Esophagus (tissue), 2 donors: ENCODE measurements around the gene RHD. TPM values are rescaled to one million over a fixed set of nuclear protein-coding genes. Genes with fewer than 3 reads are reported as not detected.

Experiments
- H3K27ac ChIP-seq, 2 donors: one replicate each; pipeline ENCODE4 v1.5.1; 2013; ENCODE audit warnings: low read depth in 2 of 2, mild to moderate bottlenecking in 2 of 2, inconsistent platforms in 1 of 2, low read length in 1 of 2, moderate library complexity in 1 of 2
- H3K27me3 ChIP-seq, 2 donors: one replicate each; pipeline ENCODE4 v1.6.1; 2013; ENCODE audit warnings: low read length in 2 of 2, control low read depth in 1 of 2, mild to moderate bottlenecking in 1 of 2; ENCODE audit not compliant: insufficient read depth in 2 of 2, control insufficient read depth in 1 of 2
- H3K36me3 ChIP-seq, 2 donors: one replicate each; pipeline ENCODE4 v1.6.1; 2013; ENCODE audit warnings: low read length in 1 of 2; ENCODE audit not compliant: control insufficient read depth in 2 of 2, insufficient read depth in 2 of 2
- H3K4me1 ChIP-seq, 2 donors: one replicate each; pipeline ENCODE4 v1.6.1; 2013; ENCODE audit warnings: low read length in 1 of 2; ENCODE audit not compliant: control insufficient read depth in 2 of 2, insufficient read depth in 2 of 2
- H3K4me3 ChIP-seq, 2 donors: one replicate each; pipeline ENCODE4 v1.5.1; 2013; ENCODE audit warnings: low read length in 2 of 2, mild to moderate bottlenecking in 2 of 2, low read depth in 1 of 2, moderate library complexity in 1 of 2
- H3K9me3 ChIP-seq, 2 donors: one replicate each; pipeline ENCODE4 v1.6.1; 2013; ENCODE audit warnings: mild to moderate bottlenecking in 2 of 2, low read depth in 1 of 2, low read length in 1 of 2, moderate library complexity in 1 of 2; ENCODE audit not compliant: control insufficient read depth in 2 of 2, insufficient read depth in 1 of 2
- WGBS, 2 donors: extraction: QIAGEN DNeasy Blood & Tissue Kit; methylation state at CpG; one replicate each; pipeline ENCODE4 v1.1.7; 2013; 5-methylcytosine and 5-hydroxymethylcytosine counted together
- polyA plus RNA-seq, 2 donors: library from polyadenylated mRNA; stranded (reverse); fragments of 200-250 nt; gene quantifications; one replicate each; pipeline ENCODE4 v1.2.3, GENCODE V29; 2013
- donor health status: healthy with polysubstance abuse.
- donor health status: Bipolar disorder and iron deficiency.

The RHD gene
- polyA plus RNA-seq, 2 donors: not detected

GRCh38 chr1:25342846-25343245, 70.5 kb downstream of the RHD start:
- WGBS, 2 donors: 85 to 87% methylated on average over 1 of the region's 1 CpG

GRCh38 chr1:25343872-25344271, 71.6 kb downstream of the RHD start:
- no peaks in the 10 kb centered on the region for H3K27me3 ChIP-seq
- 48 to 71% methylated on average over 4 of the region's 4 CpGs for WGBS, 2 donors
- H3K27ac ChIP-seq: no peak overlapping the region
- H3K9me3 ChIP-seq: no peaks in the 10 kb centered on the region
- peaks cover 0 to 1% of the 10 kb centered on the region in 2 donors for H3K4me1 ChIP-seq
- H3K36me3 ChIP-seq: peaks cover 0 to 6% of the 10 kb centered on the region in 2 donors
- no peak overlapping the region for H3K4me3 ChIP-seq

More at GRCh38 chr1:25342846-25343245, 70.5 kb downstream of the RHD start:
- Histone ChIP-seq H3K27ac (no peak overlapping the region), H3K27me3 (no peaks in the 10 kb centered on the region), H3K36me3 (peaks cover 0 to 6% of the 10 kb centered on the region in 2 donors), H3K4me1 (no peaks in the 10 kb centered on the region), H3K4me3 (no peak overlapping the region), H3K9me3 (no peaks in the 10 kb centered on the region)

GRCh38 chr1:25347556-25347955, 75.2 kb downstream of the RHD start:
- H3K4me1 ChIP-seq: peaks cover 0 to 3% of the 10 kb centered on the region in 2 donors
- H3K4me3 ChIP-seq: no peak overlapping the region
- WGBS, 2 donors: 64 to 66% methylated on average over 2 of the region's 2 CpGs
- no peak overlapping the region for H3K27ac ChIP-seq
- no peaks in the 10 kb centered on the region for H3K9me3 ChIP-seq
- H3K27me3 ChIP-seq: no peaks in the 10 kb centered on the region
- H3K36me3 ChIP-seq: peaks cover 0 to 8% of the 10 kb centered on the region in 2 donors

GRCh38 chr1:25349606-25350005, 77.3 kb downstream of the RHD start:
- H3K4me1 ChIP-seq: peaks cover 0 to 3% of the 10 kb centered on the region in 2 donors
- H3K27me3 ChIP-seq: no peaks in the 10 kb centered on the region
- H3K9me3 ChIP-seq: no peaks in the 10 kb centered on the region
- no peak overlapping the region for H3K4me3 ChIP-seq
- peaks cover 5 to 8% of the 10 kb centered on the region in 2 donors for H3K36me3 ChIP-seq
- H3K27ac ChIP-seq: no peak overlapping the region
- 92 to 93% methylated on average over 3 of the region's 3 CpGs for WGBS, 2 donors

GRCh38 chr1:25355841-25356395, 83.6 kb downstream of the RHD start:
- H3K36me3 ChIP-seq: peaks cover 13 to 14% of the 10 kb centered on the region in 2 donors
- peak overlapping the region in 1 of 2 donors; percentile 52 for H3K27ac ChIP-seq
- H3K4me1 ChIP-seq: no peaks in the 10 kb centered on the region
- no peak overlapping the region for H3K4me3 ChIP-seq
- no peaks in the 10 kb centered on the region for H3K9me3 ChIP-seq
- no peaks in the 10 kb centered on the region for H3K27me3 ChIP-seq
- 67 to 78% methylated on average over 6 of the region's 6 CpGs for WGBS, 2 donors

GRCh38 chr1:25356441-25356840, 84.1 kb downstream of the RHD start:
- Histone ChIP-seq H3K9me3 (no peaks in the 10 kb centered on the region), H3K4me3 (no peak overlapping the region), H3K4me1 (no peaks in the 10 kb centered on the region), H3K27ac (peak overlapping the region in 1 of 2 donors; percentile 52), H3K27me3 (no peaks in the 10 kb centered on the region), H3K36me3 (peaks cover 13 to 14% of the 10 kb centered on the region in 2 donors)

GRCh38 chr1:25356848-25357247, 84.5 kb downstream of the RHD start:
- 47 to 58% methylated on average over 1 of the region's 1 CpG for WGBS, 2 donors
- peaks cover 14 to 18% of the 10 kb centered on the region in 2 donors for H3K36me3 ChIP-seq
- no peak overlapping the region for H3K27ac ChIP-seq
- H3K4me1 ChIP-seq: no peaks in the 10 kb centered on the region
- no peaks in the 10 kb centered on the region for H3K9me3 ChIP-seq
- H3K27me3 ChIP-seq: no peaks in the 10 kb centered on the region
- no peak overlapping the region for H3K4me3 ChIP-seq

GRCh38 chr1:25360596-25361581, 88.6 kb downstream of the RHD start:
- Histone ChIP-seq H3K27ac (peak overlapping the region in 1 of 2 donors; percentile 22), H3K36me3 (peaks cover 9 to 14% of the 10 kb centered on the region in 2 donors), H3K27me3 (no peaks in the 10 kb centered on the region), H3K9me3 (no peaks in the 10 kb centered on the region), H3K4me3 (no peak overlapping the region), H3K4me1 (no peaks in the 10 kb centered on the region)
- 88 to 90% methylated on average over 7 of the region's 7 CpGs for WGBS, 2 donors

- H3K9me3 ChIP-seq: no peaks in the 10 kb centered on the region
- H3K4me1 ChIP-seq: no peaks in the 10 kb centered on the region
- H3K27me3 ChIP-seq: no peaks in the 10 kb centered on the region
- peaks cover 7 to 14% of the 10 kb centered on the region in 2 donors for H3K36me3 ChIP-seq
- H3K4me3 ChIP-seq: no peak overlapping the region
- H3K27ac ChIP-seq: no peak overlapping the region
- 75 to 80% methylated on average over 2 of the region's 2 CpGs for WGBS, 2 donors
Measured at GRCh38 chr1:25361901-25362300, 89.6 kb downstream of the RHD start.
